ENCODE measurements around the gene PRC1. TPM values are rescaled to one million over a fixed set of nuclear protein-coding genes. Genes with fewer than 3 reads are reported as not detected.

The PRC1 gene
- total and polyA plus RNA-seq, 2 donors = 8.3 to 75.8 TPM

Small RNA genes lying within 50 kb of the gene (small RNA-seq; reads per million reads assigned to genes)
- not detected for gene RF00019

Other genes starting within 250 kb of the PRC1 start
- gene FURIN, start 125.9 kb downstream of the PRC1 start, total RNA-seq = 10.5 TPM
- gene FURIN, start 125.9 kb downstream of the PRC1 start, polyA plus RNA-seq = 53.7 TPM
- 27.0 TPM for gene FES, start 110.0 kb downstream of the PRC1 start, total RNA-seq
- 30.0 TPM for gene FES, start 110.0 kb downstream of the PRC1 start, polyA plus RNA-seq
- 19.4 TPM for gene MAN2A2, start 91.2 kb downstream of the PRC1 start, total RNA-seq
- gene MAN2A2, start 91.2 kb downstream of the PRC1 start, polyA plus RNA-seq = 31.4 TPM
- 6.8 TPM for gene HDDC3, start 62.0 kb downstream of the PRC1 start, total RNA-seq
- gene HDDC3, start 62.0 kb downstream of the PRC1 start, polyA plus RNA-seq = 9.7 TPM
- gene UNC45A, start 59.2 kb downstream of the PRC1 start, total RNA-seq = 37.2 TPM
- 110 TPM for gene UNC45A, start 59.2 kb downstream of the PRC1 start, polyA plus RNA-seq
- gene RCCD1, start 39.7 kb downstream of the PRC1 start, total RNA-seq = 7.5 TPM
- 10.3 TPM for gene RCCD1, start 39.7 kb downstream of the PRC1 start, polyA plus RNA-seq
- 5.8 TPM for gene VPS33B, start 28.1 kb upstream of the PRC1 start, total RNA-seq
- gene VPS33B, start 28.1 kb upstream of the PRC1 start, polyA plus RNA-seq = 11.8 TPM
- 4.5 TPM for gene SV2B, start 105.7 kb upstream of the PRC1 start, total RNA-seq
- gene SV2B, start 105.7 kb upstream of the PRC1 start, polyA plus RNA-seq = 1.2 TPM

All from urinary bladder (tissue), 2 donors.